Loucy (cell line): ENCODE data around the gene PDZD4.

ENCODE experiments used
- EZH2phosphoT487 ChIP-seq: fragments of 200-600 bp; IDR thresholded peaks from 2 replicates; pipeline ENCODE4 v1.6.1; 2018; ENCODE audit warnings: antibody characterized with exemption, mild to moderate bottlenecking, moderate library complexity, borderline replicate concordance
- TF ChIP-seq, protein P1 (sequence below): fragments of 200-600 bp; sonication (generic); conservative IDR thresholded peaks from 2 replicates; pipeline ENCODE4 v1.5.1; 2014; ENCODE audit warnings: mild to moderate bottlenecking, antibody characterized with exemption, low read length

DNA sequence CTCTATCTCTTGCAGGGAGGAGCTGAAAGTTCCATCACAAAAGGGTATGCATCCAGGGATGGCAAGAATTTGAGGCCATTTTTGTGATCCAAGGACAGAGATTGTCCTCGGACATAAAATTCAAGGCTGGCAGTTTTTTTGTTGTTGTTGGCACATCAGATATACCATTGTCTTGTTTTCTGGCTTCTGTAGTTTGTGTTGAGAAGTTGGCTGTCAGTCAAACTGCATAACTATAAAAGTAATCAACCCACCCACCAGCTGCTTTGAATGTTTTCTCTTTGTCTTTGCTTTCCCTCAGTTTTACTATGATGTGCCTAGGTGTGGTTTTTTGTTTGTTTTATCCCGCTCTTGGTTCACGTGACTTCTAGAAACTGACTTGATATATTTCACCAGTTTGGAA, 21.6 kb upstream of the PDZD4 start:
- TF ChIP-seq, protein P1, sequence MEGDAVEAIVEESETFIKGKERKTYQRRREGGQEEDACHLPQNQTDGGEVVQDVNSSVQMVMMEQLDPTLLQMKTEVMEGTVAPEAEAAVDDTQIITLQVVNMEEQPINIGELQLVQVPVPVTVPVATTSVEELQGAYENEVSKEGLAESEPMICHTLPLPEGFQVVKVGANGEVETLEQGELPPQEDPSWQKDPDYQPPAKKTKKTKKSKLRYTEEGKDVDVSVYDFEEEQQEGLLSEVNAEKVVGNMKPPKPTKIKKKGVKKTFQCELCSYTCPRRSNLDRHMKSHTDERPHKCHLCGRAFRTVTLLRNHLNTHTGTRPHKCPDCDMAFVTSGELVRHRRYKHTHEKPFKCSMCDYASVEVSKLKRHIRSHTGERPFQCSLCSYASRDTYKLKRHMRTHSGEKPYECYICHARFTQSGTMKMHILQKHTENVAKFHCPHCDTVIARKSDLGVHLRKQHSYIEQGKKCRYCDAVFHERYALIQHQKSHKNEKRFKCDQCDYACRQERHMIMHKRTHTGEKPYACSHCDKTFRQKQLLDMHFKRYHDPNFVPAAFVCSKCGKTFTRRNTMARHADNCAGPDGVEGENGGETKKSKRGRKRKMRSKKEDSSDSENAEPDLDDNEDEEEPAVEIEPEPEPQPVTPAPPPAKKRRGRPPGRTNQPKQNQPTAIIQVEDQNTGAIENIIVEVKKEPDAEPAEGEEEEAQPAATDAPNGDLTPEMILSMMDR: no peak
- no peak for TF ChIP-seq EZH2phosphoT487
